ENCODE measurements around the gene CCER1.
"Not testable (repeated sequence)": the region's sequence is repeated elsewhere in the genome, so short reads cannot be mapped to it uniquely, and the experiment has no call there.

Gene CCER1

GRCh38 chr12:90954921-90955320, at the start of gene CCER1:
Gene CCER1 (minus strand): TSS chr12:90955176. CDS start chr12:90954742, 434 bp downstream.
- no peak for DNase-seq

- DNase-seq: no peak
Observed at GRCh38 chr12:91003737-91004136, 48.8 kb upstream of the CCER1 start.

- DNase-seq: no peak
Observed at GRCh38 chr12:91001306-91001705, 46.3 kb upstream of the CCER1 start.

DNA sequence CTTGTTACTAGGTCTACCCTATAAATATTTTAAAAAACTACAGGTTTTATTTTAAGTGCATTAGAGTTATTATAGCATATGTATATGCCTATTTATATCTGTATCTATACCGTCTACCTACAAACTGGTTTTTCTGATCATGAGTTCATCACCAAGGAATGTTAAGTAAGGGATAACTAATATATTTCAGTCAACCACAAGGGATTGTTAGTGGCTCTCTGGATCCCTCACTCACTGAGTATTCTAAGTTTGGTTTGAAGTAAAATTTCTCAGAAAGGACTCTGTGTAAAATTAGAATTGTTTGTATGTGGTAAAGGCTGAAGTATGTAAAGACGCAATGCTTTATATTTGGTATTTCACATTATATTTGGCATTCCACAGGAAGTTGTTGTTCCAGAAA, 45.0 kb upstream of the CCER1 start:
- DNase-seq: no peak

DNA sequence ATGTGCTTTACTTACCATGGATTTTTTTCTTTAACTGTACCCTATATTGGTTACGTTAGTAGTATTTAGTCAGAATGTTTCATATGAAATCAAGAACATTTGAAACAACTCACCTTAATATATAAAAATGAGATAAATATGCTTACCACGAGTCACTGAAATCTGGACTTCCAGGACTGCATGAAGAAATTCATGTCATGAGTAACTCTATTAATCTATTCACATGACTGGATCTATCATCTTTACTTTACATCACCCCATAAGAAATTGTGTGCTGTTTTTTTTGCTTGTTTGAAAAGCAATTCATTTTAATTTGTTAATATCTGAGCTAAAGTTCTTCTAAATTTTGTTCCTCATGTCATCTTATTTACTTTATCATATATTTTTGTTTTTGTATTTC, 44.6 kb upstream of the CCER1 start:
- DNase-seq: no peak

- no peak for DNase-seq
Observed at GRCh38 chr12:90995010-90995409, 40.0 kb upstream of the CCER1 start.

GRCh38 chr12:90991952-90992465, 37.0 kb upstream of the CCER1 start:
- DNase-seq: no peak

GRCh38 chr12:90990611-90991010, 35.6 kb upstream of the CCER1 start:
- no peak for DNase-seq

DNA sequence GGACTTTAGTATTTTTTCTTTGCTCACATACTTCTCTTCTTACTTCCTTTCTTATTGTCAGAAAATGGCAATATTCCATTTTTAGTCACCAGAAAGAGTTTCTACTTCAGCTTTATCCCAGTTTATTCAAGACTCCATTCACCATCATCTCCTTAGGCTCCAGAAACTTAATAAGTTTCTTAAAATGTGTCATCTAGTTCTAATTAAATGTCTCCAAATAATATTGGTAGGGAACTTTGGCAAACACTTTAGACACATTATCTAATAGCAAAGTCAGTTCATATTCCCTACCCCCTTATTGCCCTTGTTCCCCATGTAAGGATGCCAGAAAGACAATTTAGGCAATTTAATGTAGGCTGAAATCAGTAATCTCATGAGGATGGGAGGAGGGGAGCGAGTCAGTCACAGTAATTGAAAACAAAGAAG, 34.7 kb upstream of the CCER1 start:
- DNase-seq: no peak

DNA sequence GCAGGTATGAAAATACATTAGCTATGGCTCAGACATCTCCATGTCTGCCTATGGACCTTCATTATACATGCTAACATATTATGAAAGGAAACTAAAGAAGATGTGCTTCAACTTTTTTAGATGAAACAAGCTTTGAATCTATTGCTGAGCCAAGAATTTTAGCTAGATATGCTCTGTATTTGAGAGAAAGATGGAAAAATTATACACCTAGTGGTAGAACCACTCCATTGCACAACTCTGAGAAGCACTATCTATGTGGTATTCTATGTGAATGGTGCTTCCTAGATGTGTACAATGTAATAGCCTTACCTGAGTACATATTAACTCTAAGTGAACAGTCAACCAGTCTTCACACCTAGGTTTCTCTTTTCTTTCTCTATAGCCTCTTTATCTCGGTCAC, 32.5 kb upstream of the CCER1 start:
- no peak for DNase-seq

- no peak for DNase-seq
Observed at GRCh38 chr12:90987101-90987500, 32.1 kb upstream of the CCER1 start.

- DNase-seq: not testable (repeated sequence)
Observed at GRCh38 chr12:90985331-90985730, 30.4 kb upstream of the CCER1 start.

GRCh38 chr12:90984114-90984513, 29.1 kb upstream of the CCER1 start:
- no peak for DNase-seq

- no peak for DNase-seq
Observed at GRCh38 chr12:90982170-90982569, 27.2 kb upstream of the CCER1 start.

- DNase-seq: no peak
Observed at GRCh38 chr12:90979951-90980350, 25.0 kb upstream of the CCER1 start.

DNA sequence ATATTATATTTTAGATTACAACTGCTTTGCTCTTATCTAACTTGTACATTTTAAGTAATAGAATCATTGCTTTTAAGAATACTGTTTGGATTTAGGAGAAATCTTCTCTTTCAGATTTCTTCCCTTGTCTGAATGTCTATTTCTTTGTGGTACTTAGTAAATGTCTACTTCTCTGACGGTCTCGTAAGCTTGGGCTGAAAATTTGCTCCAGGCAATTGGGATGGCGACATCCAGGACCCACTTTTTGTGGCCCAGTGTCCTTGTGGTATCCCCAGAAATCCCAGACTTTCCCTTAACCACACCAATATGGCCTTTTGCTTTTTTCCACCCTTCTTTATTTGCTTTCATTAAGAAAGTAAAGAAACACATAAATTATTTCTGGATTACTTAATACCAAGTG, 24.0 kb upstream of the CCER1 start:
- DNase-seq: no peak

DNA sequence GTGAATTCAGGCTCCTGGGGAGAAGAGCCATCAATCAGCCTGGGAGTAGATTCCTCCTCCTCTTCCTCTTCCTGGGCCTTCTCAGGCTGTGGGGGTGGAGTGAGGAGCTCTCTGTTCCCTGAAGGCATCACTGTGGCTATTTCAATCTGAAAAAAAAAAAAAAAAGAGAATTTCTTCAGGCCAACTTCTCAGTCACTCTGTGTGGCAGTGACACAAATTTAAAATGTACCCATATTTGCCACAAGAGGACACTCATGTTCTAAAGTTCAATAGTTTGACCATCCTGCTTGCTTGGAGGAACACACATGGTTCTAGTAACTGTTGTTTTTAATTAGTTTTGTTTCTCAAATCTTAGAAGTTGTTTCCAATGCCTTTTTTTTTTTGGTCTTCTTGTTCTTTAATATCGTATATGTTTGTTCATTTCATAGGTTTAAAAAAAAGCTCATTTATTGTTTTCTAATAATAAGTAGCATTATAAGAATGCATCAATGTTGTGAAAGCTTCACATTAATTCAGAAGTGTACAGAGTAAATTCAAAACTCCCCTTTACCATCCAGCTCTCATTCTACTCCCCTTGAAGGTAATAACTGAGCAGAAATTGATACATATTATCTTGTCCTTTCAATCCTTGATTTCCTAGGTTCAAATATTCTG, 23.3 kb upstream of the CCER1 start:
- DNase-seq: no peak

GRCh38 chr12:90977224-90977623, 22.2 kb upstream of the CCER1 start:
- no peak for DNase-seq

GRCh38 chr12:90974286-90974685, 19.3 kb upstream of the CCER1 start:
- DNase-seq: no peak

DNA sequence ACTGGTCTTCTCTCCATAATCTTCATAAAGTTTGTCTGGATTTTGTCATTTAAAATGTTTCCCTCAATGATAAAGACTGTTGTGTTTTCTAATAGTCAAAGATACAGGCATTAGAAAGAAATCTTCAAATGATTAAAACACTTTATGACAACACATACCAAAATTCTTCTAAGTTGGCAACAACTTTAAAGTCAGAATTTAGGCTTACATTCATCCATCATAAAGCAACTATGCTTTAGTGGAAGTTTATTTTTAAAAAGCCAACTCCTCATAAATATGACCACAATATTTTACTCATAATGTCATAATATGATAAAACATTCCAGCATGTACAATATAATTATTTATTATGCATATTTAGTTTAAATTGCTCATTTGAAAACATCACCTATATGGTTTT, 17.2 kb upstream of the CCER1 start:
- DNase-seq: no peak

DNA sequence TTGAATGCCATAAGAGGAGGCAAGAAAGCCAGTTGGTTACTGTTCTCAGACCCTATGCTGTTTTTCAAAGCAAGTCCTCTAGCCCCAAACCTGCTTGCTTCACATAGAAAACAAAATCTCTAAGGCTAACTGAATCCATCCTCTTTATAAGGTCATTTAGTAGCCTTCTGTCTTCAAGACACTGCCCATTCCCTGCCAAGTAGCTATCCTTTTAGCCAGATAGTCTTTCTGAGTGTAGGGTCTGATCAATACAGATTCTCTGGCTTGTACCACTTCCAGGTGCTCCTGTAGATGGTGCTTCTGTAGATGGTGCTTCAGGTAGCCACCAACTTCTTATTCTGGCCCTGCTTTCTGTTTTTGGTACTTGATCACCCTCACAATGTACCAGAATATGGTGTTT, 15.9 kb upstream of the CCER1 start:
- no peak for DNase-seq

GRCh38 chr12:90970471-90970870, 15.5 kb upstream of the CCER1 start:
- DNase-seq: no peak

- DNase-seq: no peak
Observed at GRCh38 chr12:90969851-90970250, 14.9 kb upstream of the CCER1 start.

- no peak for DNase-seq
Observed at GRCh38 chr12:90969346-90969745, 14.4 kb upstream of the CCER1 start.

DNA sequence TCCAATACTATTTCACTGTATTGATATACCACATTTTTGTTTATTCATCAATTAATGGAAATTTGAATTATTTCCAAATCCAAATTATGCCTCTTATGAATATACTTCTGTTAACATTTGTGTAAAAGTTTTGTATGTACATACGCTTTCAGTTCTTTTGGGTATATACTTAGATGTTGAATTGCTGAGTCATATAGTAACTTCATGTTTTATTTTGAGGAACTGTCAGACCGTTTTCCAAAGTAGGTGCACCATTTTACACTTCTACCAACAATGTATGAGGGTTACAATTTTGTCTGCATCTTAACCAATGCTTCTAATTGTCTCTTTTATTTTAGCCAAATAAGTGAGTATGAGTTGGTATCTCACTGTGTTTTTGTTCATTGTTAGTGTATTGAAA, 10.2 kb upstream of the CCER1 start:
- DNase-seq: no peak
